C4-2B (cell line): ENCODE results near the gene FOXD4L1.
"Not testable (repeated sequence)": the region's sequence is repeated elsewhere in the genome, so short reads cannot be mapped to it uniquely, and the experiment has no call there.

Experiments
- CTCF ChIP-seq: fragments of 450-650 bp; conservative IDR thresholded peaks from 2 replicates; pipeline ENCODE4 v1.5.1; 2017; ENCODE audit warnings: mild to moderate bottlenecking
- ZFX ChIP-seq: fragments of 450-650 bp; IDR thresholded peaks from 2 replicates; pipeline ENCODE4 v1.6.1; 2017

- not testable (repeated sequence) for TF ChIP-seq CTCF, ZFX
These were observed at the start of gene FOXD4L1 for GRCh38 chr2:113498365-113498764.
